Measurements from ENCODE around the gene TRAF6.
A peak's percentile ranks its signal among the peaks of the same experiment; 100 is the strongest.
"Not testable (repeated sequence)": the region's sequence is repeated elsewhere in the genome, so short reads cannot be mapped to it uniquely, and the experiment has no call there.

The TRAF6 gene, protein sequence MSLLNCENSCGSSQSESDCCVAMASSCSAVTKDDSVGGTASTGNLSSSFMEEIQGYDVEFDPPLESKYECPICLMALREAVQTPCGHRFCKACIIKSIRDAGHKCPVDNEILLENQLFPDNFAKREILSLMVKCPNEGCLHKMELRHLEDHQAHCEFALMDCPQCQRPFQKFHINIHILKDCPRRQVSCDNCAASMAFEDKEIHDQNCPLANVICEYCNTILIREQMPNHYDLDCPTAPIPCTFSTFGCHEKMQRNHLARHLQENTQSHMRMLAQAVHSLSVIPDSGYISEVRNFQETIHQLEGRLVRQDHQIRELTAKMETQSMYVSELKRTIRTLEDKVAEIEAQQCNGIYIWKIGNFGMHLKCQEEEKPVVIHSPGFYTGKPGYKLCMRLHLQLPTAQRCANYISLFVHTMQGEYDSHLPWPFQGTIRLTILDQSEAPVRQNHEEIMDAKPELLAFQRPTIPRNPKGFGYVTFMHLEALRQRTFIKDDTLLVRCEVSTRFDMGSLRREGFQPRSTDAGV

DNA sequence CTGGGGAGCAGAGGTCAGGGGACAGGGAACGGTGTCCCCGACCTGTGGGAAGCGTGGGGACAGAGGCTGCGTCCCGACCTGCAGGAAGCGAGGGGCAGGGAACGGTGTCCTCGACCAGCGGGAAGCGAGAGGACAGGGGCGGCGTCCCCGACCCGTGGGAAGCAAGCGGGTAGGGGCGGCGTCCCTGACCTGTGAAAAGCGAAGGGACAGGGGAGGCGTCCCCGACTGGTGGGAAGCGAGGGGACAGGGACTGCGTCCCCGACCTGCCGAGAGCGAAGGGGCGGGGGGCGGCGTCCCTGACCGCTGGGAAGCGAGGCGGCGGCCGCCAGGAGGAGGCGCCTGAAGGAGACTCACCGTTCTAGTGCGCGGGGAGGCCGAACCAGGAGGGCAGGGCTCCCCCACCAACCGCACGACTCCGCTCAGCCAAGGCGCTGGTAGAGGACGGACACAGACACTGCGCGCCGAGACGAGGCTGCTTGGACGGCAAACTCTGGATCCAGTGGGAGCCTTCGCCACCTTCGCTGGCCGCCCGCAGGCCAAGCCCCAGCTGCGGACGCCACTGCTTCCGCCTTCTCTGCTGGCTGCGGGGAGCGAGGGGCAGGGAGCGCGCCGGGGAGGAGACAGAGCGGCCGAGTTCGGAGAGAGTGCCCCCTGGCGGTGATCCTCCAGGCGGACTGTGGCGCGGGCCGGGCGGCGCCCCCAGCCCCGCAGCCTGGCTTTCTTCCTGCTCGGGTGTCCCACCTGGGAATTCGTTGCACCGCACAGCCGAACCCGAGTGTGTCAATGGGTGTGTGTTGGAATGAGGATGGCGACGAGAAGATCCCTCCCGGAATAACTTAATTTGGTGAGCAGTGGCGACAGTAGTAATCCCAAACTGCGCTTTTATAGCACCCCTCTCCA, at the start of gene TRAF6:
Gene TRAF6 (minus strand): TSS at position 579 of the 900 bp plus-strand sequence. CDS start 8,757 bp downstream, outside the sequence.
- peak; percentile 80 to 98 (median 88) for DNase-seq
- intact Hi-C loops (cut with DNase I), result loop anchor here (10.0 kb wide), 1 partner anchor 95 kb away; no protein-coding TSS in a partner anchor

- DNase-seq, result no peak
- intact Hi-C loops (cut with DNase I), result no loop called here
These were observed 48.7 kb upstream of the TRAF6 start for GRCh38 chr11:36558571-36559413.

DNA sequence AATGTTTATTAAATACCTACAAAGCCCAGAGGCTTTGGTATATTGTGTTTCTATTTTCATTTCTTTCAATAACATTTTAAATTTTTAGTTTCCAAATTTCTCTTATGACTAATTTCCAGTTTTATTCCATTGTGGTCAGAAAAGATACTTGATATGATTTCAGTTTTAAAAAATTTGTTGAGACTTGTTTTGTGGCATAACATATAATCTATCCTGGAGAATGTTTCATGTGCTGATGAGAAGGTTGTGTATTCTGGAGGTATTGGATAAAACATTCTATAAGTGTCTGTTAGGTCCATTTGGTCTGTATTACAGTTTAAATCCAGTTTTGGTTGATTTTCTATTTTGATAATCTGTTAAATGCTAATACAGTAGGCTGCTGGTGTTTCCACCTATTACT, 47.9 kb upstream of the TRAF6 start:
- intact Hi-C loops (cut with DNase I), result no loop called here

DNA sequence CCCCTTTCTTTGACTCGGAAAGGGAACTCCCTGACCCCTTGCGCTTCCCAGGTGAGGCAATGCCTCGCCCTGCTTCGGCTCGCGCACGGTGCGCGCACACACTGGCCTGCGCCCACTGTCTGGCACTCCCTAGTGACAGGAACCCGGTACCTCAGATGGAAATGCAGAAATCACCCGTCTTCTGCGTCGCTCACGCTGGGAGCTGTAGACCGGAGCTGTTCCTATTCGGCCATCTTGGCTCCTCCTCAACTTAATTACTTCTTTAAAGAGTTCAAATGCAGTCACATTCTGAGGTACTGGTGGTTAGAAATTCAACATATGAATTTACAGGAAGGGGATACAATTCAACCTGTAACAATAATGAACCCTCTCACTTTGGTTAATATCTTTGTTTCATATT, 47.3 kb upstream of the TRAF6 start:
- intact Hi-C loops (cut with DNase I); DNase-seq: not testable (repeated sequence)

More for the DNA sequence above, 47.9 kb upstream of the TRAF6 start:
- DNase-seq, result no peak

- intact Hi-C loops (cut with DNase I), result no loop called here
These were observed 40.5 kb upstream of the TRAF6 start for GRCh38 chr11:36550385-36551115.

GRCh38 chr11:36540998-36541397, 30.9 kb upstream of the TRAF6 start:
- intact Hi-C loops (cut with DNase I), result no loop called here

More at GRCh38 chr11:36550385-36551115, 40.5 kb upstream of the TRAF6 start:
- no peak for DNase-seq

GRCh38 chr11:36534276-36534840, 24.3 kb upstream of the TRAF6 start:
- intact Hi-C loops (cut with DNase I), result no loop called here

More at GRCh38 chr11:36540998-36541397, 30.9 kb upstream of the TRAF6 start:
- peak in 5 of 10 donors; percentile 9 to 89 (median 41) for DNase-seq

DNA sequence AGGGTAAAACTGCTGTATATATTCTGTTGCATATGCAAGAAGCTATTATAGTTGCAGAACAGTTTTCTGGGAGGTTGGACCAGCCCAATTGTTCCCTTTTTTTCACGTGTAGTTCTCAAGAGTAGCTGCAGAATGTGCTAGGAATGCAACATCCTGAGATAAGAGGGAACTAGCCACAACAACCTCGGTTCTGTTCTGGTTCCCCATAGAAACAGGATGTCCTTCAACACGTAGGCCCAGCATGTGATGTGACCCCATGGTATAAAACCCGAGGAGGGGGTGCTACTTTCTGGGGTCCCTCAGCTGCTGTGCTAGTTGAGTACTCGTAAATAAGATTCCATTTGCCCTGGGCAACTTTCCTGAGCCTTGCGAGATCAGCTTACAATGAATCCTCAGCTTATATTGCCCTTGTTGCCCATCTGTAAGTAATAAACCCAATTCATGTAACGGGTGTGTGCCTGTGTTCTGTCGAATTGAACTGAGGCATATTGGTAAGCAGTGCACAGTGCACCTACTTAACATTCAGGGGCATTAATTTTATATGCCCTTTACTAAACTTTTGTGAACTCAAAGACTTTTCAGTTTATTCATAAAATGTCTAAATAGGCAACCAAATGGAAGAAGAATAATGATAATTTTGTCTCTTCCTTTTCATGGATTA, 23.0 kb upstream of the TRAF6 start:
- intact Hi-C loops (cut with DNase I), result no loop called here
- DNase-seq, result no peak

More at GRCh38 chr11:36534276-36534840, 24.3 kb upstream of the TRAF6 start:
- no peak for DNase-seq

- no peak for DNase-seq
- intact Hi-C loops (cut with DNase I), result no loop called here
These were observed 20.8 kb upstream of the TRAF6 start for GRCh38 chr11:36530840-36531239.

- DNase-seq, result no peak
- intact Hi-C loops (cut with DNase I), result loop anchor here (10.0 kb wide), 1 partner anchor 91 kb away; no protein-coding TSS in a partner anchor
These were observed 3.9 kb upstream of the TRAF6 start for GRCh38 chr11:36513965-36514364.

GRCh38 chr11:36512016-36512415, 1.9 kb upstream of the TRAF6 start:
- intact Hi-C loops (cut with DNase I), result loop anchor here (10.0 kb wide), 1 partner anchor 93 kb away; no protein-coding TSS in a partner anchor

GRCh38 chr11:36511062-36511461, 990 bp upstream of the TRAF6 start:
- intact Hi-C loops (cut with DNase I), result loop anchor here (10.0 kb wide), 1 partner anchor 94 kb away; no protein-coding TSS in a partner anchor
- not testable (repeated sequence) for DNase-seq

More at GRCh38 chr11:36512016-36512415, 1.9 kb upstream of the TRAF6 start:
- no peak for DNase-seq

GRCh38 chr11:36510594-36510942, 496 bp upstream of the TRAF6 start:
- peak in 1 of 10 donors; percentile 12 for DNase-seq
- intact Hi-C loops (cut with DNase I), result loop anchor here (10.0 kb wide), 1 partner anchor 94 kb away; no protein-coding TSS in a partner anchor

- intact Hi-C loops (cut with DNase I), result no loop called here
These were observed 852 bp downstream of the TRAF6 start for GRCh38 chr11:36509201-36509639.

GRCh38 chr11:36508743-36509142, 1.3 kb downstream of the TRAF6 start:
- intact Hi-C loops (cut with DNase I), result no loop called here
- no peak for DNase-seq

More at GRCh38 chr11:36509201-36509639, 852 bp downstream of the TRAF6 start:
- DNase-seq, result peak in 1 of 10 donors; percentile 18

DNA sequence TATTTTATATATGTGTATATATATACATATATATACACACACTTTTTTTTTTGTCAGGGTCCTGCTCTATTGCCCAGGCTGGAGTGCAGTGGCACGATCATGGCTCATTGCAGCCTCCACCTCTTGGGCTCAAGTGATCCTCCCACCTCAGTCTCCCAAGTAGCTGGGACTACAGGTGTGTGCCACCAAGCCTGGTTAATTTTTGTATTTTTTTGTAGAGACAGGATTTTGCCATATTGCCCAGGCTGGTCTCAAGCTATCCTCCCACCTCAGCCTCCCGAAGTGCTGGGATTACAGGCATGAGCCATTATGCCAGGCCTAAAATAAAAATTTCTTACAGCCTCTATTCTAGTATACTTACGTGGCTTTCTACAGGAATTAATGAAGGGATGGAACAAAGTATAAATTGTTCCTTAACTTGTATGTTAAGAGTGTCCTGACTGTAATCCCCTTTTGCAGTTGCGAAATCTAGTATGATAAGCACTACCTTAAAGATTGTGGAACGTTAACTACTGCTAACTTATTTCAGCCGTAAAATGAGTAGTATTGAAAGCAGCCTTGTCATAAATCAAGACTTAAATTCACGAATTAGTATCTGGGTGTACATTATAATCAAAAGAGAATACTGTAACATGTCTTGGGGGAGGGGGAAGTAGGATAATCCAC, 2.1 kb downstream of the TRAF6 start:
- peak in 1 of 10 donors; percentile 41 for DNase-seq
- intact Hi-C loops (cut with DNase I), result no loop called here

DNA sequence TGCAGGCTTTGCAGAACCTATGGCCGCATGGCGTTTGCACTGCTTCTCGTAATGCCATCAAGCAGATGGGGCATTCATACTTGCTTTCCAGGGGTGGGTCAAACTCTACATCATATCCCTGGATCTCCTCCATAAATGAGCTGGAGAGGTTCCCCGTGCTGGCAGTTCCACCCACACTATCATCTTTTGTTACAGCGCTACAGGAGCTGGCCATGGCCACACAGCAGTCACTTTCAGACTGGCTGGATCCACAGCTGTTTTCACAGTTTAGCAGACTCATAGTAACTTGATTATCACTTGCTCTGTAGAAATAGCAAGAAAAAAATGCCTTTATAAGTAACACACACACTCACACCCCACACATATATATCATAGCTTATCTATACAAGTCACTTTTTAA, 8.8 kb downstream of the TRAF6 start:
- intact Hi-C loops (cut with DNase I), result no loop called here
- peak in 7 of 10 donors; percentile 33 to 89 (median 39) for DNase-seq
